PC-3 (cell line): Measurements from ENCODE around the gene PTGES3L.

Source experiments
- EZH2 ChIP-seq: fragments of 300-600 bp; sonication (generic); IDR thresholded peaks from one replicate; pipeline ENCODE4 v1.6.1; 2017; ENCODE audit warnings: antibody characterized with exemption, mild to moderate bottlenecking, low read length; ENCODE audit not compliant: unreplicated experiment
- TF ChIP-seq, protein P1 (sequence below): fragments of 300-600 bp; sonication (generic); conservative IDR thresholded peaks from 2 replicates; pipeline ENCODE4 v1.5.1; 2017; ENCODE audit warnings: antibody characterized with exemption, low read depth, mild to moderate bottlenecking, low read length

GRCh38 chr17:43018932-43019331, 39.1 kb upstream of the PTGES3L start:
- TF ChIP-seq, protein P1, sequence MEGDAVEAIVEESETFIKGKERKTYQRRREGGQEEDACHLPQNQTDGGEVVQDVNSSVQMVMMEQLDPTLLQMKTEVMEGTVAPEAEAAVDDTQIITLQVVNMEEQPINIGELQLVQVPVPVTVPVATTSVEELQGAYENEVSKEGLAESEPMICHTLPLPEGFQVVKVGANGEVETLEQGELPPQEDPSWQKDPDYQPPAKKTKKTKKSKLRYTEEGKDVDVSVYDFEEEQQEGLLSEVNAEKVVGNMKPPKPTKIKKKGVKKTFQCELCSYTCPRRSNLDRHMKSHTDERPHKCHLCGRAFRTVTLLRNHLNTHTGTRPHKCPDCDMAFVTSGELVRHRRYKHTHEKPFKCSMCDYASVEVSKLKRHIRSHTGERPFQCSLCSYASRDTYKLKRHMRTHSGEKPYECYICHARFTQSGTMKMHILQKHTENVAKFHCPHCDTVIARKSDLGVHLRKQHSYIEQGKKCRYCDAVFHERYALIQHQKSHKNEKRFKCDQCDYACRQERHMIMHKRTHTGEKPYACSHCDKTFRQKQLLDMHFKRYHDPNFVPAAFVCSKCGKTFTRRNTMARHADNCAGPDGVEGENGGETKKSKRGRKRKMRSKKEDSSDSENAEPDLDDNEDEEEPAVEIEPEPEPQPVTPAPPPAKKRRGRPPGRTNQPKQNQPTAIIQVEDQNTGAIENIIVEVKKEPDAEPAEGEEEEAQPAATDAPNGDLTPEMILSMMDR = no peak
- TF ChIP-seq EZH2 = no peak
